ENCODE results near the gene ASPHD2.

DNA sequence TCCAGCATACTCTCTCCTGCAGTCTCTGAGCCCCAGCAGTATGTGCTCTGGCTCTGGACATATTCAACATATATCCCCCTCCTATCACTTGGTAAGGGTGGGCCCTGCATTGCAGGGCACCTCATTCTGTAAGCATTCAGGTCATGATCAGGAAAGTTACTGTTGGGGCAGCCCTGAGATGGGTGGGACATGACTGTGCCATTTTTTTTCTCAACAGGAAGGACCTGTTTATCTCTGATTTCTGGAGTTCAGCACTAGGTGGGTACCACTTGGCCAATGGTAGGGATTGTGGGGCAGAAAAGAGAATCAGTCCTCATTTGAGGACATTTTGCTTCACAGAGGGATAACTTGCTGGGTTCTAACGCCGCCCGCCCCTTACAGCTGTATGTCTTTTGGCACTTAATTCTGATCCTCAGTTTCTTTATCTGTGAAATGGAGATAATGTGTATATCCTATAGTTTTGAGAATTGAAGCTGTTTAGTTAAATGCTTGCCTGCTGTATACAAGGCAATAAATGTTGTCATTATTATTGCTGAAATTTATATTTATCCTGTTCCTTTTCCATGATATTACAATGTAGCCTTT lies 56.8 kb downstream of the ASPHD2 start:
- TF ChIP-seq, protein P1, sequence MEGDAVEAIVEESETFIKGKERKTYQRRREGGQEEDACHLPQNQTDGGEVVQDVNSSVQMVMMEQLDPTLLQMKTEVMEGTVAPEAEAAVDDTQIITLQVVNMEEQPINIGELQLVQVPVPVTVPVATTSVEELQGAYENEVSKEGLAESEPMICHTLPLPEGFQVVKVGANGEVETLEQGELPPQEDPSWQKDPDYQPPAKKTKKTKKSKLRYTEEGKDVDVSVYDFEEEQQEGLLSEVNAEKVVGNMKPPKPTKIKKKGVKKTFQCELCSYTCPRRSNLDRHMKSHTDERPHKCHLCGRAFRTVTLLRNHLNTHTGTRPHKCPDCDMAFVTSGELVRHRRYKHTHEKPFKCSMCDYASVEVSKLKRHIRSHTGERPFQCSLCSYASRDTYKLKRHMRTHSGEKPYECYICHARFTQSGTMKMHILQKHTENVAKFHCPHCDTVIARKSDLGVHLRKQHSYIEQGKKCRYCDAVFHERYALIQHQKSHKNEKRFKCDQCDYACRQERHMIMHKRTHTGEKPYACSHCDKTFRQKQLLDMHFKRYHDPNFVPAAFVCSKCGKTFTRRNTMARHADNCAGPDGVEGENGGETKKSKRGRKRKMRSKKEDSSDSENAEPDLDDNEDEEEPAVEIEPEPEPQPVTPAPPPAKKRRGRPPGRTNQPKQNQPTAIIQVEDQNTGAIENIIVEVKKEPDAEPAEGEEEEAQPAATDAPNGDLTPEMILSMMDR (IDR thresholded peaks at IDR 0.05), result no peak
- no peak for TF ChIP-seq POLR2A (IDR thresholded peaks at IDR 0.05)
